Tibial nerve (tissue), 4 donors: ENCODE data around the gene ZNF853.

Experiments used
- CTCF ChIP-seq, 5 experiments: fragments of 200-600 bp in 3 of 5; fragments of 450-650 bp in 2 of 5; sonication (generic) in 3 of 5; IDR thresholded peaks; one replicate each; pipeline ENCODE4 v1.5.1; 2016 to 2019; ENCODE audit warnings: antibody characterized with exemption in 5 of 5, mild to moderate bottlenecking in 3 of 5, moderate library complexity in 2 of 5
- EP300 ChIP-seq, 2 donors: sonication (generic); formaldehyde crosslinking; IDR thresholded peaks; one replicate each; pipeline ENCODE4 v1.6.1; 2017; ENCODE audit warnings: antibody characterized with exemption in 2 of 2, mild to moderate bottlenecking in 1 of 2
- POLR2A ChIP-seq, 2 donors: fragments of 450-650 bp; IDR thresholded peaks; one replicate each; pipeline ENCODE4 v1.6.1; 2017; ENCODE audit warnings: antibody characterized with exemption in 2 of 2, mild to moderate bottlenecking in 2 of 2, moderate library complexity in 2 of 2

- no peak for TF ChIP-seq CTCF (IDR thresholded peaks at IDR 0.05)
- no peak for TF ChIP-seq POLR2A (IDR thresholded peaks at IDR 0.05)
- no peak for TF ChIP-seq EP300 (IDR thresholded peaks at IDR 0.05)
Observed at GRCh38 chr7:6623589-6624245, 8.3 kb downstream of the ZNF853 start.
